MM.1S (cell line): ENCODE results near the gene ZFX.

ENCODE experiments used
- CTCF ChIP-seq: fragments of 300-600 bp; sonication (generic); IDR thresholded peaks from 2 replicates; pipeline ENCODE4 v1.5.1; 2016; ENCODE audit warnings: antibody characterized with exemption, low read length, mixed read lengths
- EZH2 ChIP-seq: fragments of 300-600 bp; sonication (generic); optimal IDR thresholded peaks from 2 replicates; pipeline ENCODE3; 2017; ENCODE audit warnings: low read depth, mild to moderate bottlenecking, antibody characterized with exemption, low read length, mixed read lengths
- EZH2phosphoT487 ChIP-seq: fragments of 300-600 bp; sonication (generic); IDR thresholded peaks from 2 replicates; pipeline ENCODE4 v1.6.1; 2018; ENCODE audit warnings: antibody characterized with exemption, low read length

GRCh38 chrX:24260842-24261550 is 111.5 kb downstream of the ZFX start:
- TF ChIP-seq EZH2phosphoT487: no peak
- no peak for TF ChIP-seq CTCF
- no peak for TF ChIP-seq EZH2
